T-helper 1 cell treated with Interleukin-12 subunit alpha and Interleukin-12 subunit beta and Interleukin-4 antibody, amounts not matched to agents 30 ng/mL and 1 ng/mL, for 36 hours (primary cell): ENCODE data around the gene AMD1. TPM values are rescaled to one million over a fixed set of nuclear protein-coding genes. Genes with fewer than 3 reads are reported as not detected.

Experiments used
- intact Hi-C: fragments of 100-400 bp; cut with micrococcal nuclease; formaldehyde crosslinking; loops from one replicate; pipeline ENCODE4 v1.15.1; 2024
- total RNA-seq: library from RNA; stranded (reverse); gene quantifications from 2 replicates; pipeline ENCODE4 v1.2.3, GENCODE V29; 2022

The AMD1 gene
- total RNA-seq, 1 donor from 2014 or later = 74.1 TPM

DNA sequence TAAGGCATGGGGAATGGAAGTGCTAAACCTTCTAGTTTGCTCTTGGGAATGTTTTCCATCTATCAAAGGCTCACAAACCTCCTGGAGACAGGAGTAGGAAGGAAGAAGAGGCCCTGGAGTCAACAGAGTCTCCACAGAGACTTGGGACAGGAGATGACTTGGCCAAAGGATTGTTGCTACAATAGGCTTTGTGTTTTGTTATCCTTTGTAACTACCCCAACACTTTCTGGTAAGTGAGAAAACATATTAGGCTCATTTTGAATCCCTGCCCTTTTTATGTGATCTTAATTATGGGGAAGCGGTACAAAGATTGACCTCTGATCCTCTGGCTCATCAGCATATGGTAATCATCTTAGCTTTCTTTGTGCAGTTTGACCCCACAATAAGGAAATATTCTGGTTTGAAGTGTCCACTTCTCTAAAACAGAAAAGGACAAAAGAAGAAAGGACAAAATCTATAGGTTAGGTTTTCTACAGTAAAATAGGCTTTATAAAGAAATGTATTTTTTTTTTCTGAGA lies 59.9 kb downstream of the AMD1 start:
- intact Hi-C loops = no loop called here

DNA sequence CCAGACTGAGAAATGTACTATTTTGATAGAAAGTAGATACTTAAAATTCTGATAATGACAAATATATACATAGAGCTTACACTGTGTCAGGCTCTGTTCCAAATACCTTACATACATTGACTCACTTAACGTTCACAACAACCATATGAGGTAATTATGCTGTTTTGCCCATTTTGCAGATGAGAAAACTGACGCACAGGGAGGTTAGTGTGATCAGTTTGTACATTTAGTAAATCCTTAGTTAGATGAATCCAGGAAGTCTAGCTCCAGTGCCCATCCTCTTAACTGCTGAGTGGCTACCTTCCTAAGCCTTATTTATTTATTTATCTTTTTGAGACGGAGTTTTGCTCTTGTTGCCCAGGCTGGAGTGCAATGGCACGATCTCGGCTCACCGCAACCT lies 60.6 kb downstream of the AMD1 start:
- intact Hi-C loops = no loop called here

DNA sequence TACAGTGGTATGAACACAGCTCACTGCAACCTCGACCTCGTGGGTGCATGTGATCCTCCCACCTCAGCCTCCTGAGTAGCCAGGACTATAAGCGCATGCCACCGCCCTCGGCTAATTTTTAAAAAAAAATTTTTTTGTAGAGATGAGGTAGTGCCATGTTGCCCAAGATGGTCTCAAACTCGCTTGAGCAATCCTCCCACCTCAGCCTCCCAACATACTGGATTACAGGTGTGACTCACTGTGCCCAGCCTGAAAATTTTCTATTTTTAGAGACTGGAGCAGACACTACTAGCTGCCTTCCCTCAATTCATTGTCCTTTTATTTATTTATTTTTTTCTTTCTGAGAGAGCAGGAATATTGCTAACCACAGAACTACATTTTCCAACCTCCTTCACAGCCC lies 63.6 kb downstream of the AMD1 start:
- intact Hi-C loops = no loop called here

DNA sequence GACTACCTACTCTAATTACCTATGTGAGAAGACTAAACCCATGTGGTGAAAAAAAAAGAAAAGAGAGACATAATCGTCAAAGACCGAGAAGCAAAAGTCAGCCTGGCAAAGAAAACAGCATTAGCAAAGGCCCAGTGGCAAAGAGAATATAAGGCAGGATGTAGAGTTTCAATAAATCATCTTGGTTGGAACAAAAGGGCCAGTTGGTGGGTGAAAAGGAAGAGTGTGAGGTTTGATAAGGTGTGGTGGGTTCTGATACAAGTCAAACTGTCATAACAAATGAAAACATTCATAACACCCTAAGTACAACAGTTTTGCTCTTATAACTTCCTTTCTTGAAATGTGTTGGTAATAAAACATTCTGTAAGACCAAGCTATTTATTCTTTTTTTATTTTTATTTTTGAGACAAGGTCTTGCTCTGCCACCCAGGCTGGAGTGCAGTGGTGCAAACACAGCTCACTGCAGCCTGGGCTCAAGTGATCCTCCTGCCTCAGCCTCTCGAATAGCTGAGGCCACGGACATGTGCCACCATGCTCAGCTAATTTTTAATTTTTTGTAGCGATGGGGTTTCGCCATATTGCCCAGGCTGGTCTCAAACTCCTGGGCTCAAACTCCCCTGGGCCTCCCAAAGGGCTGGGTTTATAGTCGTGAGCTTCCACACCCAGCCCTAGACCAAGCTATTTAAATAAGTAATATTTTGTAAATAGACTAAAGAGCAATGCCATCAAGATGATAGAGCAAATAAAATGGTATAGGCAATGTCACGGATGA lies 65.0 kb downstream of the AMD1 start:
- intact Hi-C loops = no loop called here

DNA sequence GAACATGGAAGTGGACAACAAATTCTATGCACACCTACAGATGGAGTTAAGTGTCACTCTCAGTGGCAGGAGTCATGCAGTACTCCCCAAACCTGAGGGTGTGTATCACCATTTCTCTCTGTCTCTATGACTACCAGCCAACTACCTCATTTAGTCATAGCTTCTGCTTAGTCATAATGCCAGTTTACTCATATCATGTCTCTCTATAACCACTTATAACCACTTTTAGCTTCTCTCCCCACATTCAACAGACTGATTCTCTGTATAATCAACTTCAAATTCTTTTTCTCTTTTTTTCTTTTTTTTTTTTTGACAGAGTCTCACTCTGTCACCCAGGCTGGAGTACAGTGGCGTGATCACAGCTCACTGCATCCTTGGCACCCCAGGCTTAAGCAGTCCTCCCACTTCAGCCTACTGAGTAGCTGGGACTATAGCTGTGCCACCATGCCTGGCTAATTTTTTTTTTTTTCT lies 70.1 kb downstream of the AMD1 start:
- intact Hi-C loops = loop anchor here (1.0 kb wide), 5 partner anchors 14 to 129 kb away; partner anchors contain the start of genes AMD1, CDK19 and GTF3C6

Other genes with a start within 250 kb of the AMD1 start
- 16.8 and 20.6 TPM in 2 replicates for gene CDK19, start 59.3 kb upstream of the AMD1 start, total RNA-seq
- 100 and 105 TPM in 2 replicates for gene GTF3C6, start 83.9 kb downstream of the AMD1 start, total RNA-seq
- gene RPF2, start 107.3 kb downstream of the AMD1 start, total RNA-seq = 28.1 and 28.2 TPM in 2 replicates
- gene SLC16A10, start 212.7 kb downstream of the AMD1 start, total RNA-seq = 1.0 TPM in 2 replicates